Measurements from ENCODE around the gene MBL2. TPM values are rescaled to one million over a fixed set of nuclear protein-coding genes. Genes with fewer than 3 reads are reported as not detected.

The MBL2 gene
- 100 to 1,000 TPM in 1 of 2 donors, 10 to 100 TPM in 1; 36.2 to 222 TPM for total RNA-seq
- polyA plus RNA-seq, result 100 to 1,000 TPM in 1 of 2 donors, 10 to 100 TPM in 1; 80.8 to 128 TPM

GRCh38 chr10:52772623-52773022, at the start of gene MBL2:
MBL2 (minus strand) TSS chr10:52772784; CDS start chr10:52771635, 1,149 bp downstream.
- WGBS, result 40% methylated on average over 3 of the region's 3 CpGs
- H3K9me3 ChIP-seq (ENCODE audit: control insufficient read depth in 4 of 4, low read length in 3 of 4), result no peaks in the 10 kb centered on the region

GRCh38 chr10:52820309-52820708, 47.7 kb upstream of the MBL2 start:
- Histone ChIP-seq H3K9ac (ENCODE audit: low read depth in 1 of 2, low read length in 2 of 2) (no peak overlapping the region), H3K4me3 (ENCODE audit: low read depth in 1 of 3, low read length in 3 of 3) (no peak overlapping the region), H3K9me3 (ENCODE audit: control insufficient read depth in 4 of 4, low read length in 3 of 4) (no peaks in the 10 kb centered on the region), H3K36me3 (ENCODE audit: control insufficient read depth in 4 of 4, insufficient read depth in 3 of 4, low read depth in 1 of 4, low read length in 3 of 4) (no peaks in the 10 kb centered on the region), H3K27ac (ENCODE audit: low read depth in 1 of 2, low read length in 2 of 2) (no peak overlapping the region), H3K4me1 (ENCODE audit: control insufficient read depth in 4 of 4, insufficient read depth in 4 of 4, low read length in 3 of 4) (no peaks in the 10 kb centered on the region), H3K27me3 (ENCODE audit: control insufficient read depth in 4 of 4, insufficient read depth in 4 of 4, low read length in 3 of 4) (no peaks in the 10 kb centered on the region)
- 82% methylated on average over 1 of the region's 1 CpG for WGBS
- TF ChIP-seq GABPA (IDR thresholded peaks at IDR 0.05 in 1 of 2, conservative IDR thresholded peaks at IDR 0.05 in 1 of 2) (no peak), HNF4A (conservative IDR thresholded peaks at IDR 0.05) (no peak), ZBTB33 (IDR thresholded peaks at IDR 0.05) (no peak), RAD21 (IDR thresholded peaks at IDR 0.05) (no peak), REST (IDR thresholded peaks at IDR 0.05) (no peak), RXRA (IDR thresholded peaks at IDR 0.05) (no peak), TAF1 (conservative IDR thresholded peaks at IDR 0.05) (no peak), MAX (IDR thresholded peaks at IDR 0.05) (no peak), HNF4G (IDR thresholded peaks at IDR 0.05) (no peak), EGR1 (IDR thresholded peaks at IDR 0.05; ENCODE audit: low read depth in 2 of 2) (no peak), SP1 (IDR thresholded peaks at IDR 0.05) (no peak), ATF3 (IDR thresholded peaks at IDR 0.05) (no peak)
- no peak for DNase-seq (ENCODE audit: low spot score)

More at GRCh38 chr10:52772623-52773022, at the start of gene MBL2:
- DNase-seq (ENCODE audit: low spot score), result no peak
- no peaks in the 10 kb centered on the region for H3K27me3 ChIP-seq (ENCODE audit: control insufficient read depth in 4 of 4, insufficient read depth in 4 of 4, low read length in 3 of 4)
- H3K4me3 ChIP-seq (ENCODE audit: low read depth in 1 of 3, low read length in 3 of 3), result peak within 1 kb of the TSS; percentile 47 to 62 (median 54)
- H3K36me3 ChIP-seq (ENCODE audit: control insufficient read depth in 4 of 4, insufficient read depth in 3 of 4, low read depth in 1 of 4, low read length in 3 of 4), result no peaks in the 10 kb centered on the region
- peaks cover 12 to 86% (median 64%) of the 10 kb centered on the region in 4 donors for H3K4me1 ChIP-seq (ENCODE audit: control insufficient read depth in 4 of 4, insufficient read depth in 4 of 4, low read length in 3 of 4)
- H3K27ac ChIP-seq (ENCODE audit: low read depth in 1 of 2, low read length in 2 of 2), result peak within 1 kb of the TSS; percentile 63 to 77
- TF ChIP-seq FOXA2 (IDR thresholded peaks at IDR 0.05) (peak; percentile 10), SP1 (IDR thresholded peaks at IDR 0.05) (peak; percentile 29), CTCF (IDR thresholded peaks at IDR 0.05; ENCODE audit: low read depth, low read length, missing input control) (no peak), MAX (IDR thresholded peaks at IDR 0.05) (no peak), RAD21 (IDR thresholded peaks at IDR 0.05) (no peak), ATF3 (IDR thresholded peaks at IDR 0.05) (no peak), YY1 (IDR thresholded peaks at IDR 0.05) (peak; percentile 17), EGR1 (IDR thresholded peaks at IDR 0.05; ENCODE audit: low read depth in 2 of 2) (no peak), JUND (IDR thresholded peaks at IDR 0.05) (peak in 1 of 2 donors; percentile 11), TAF1 (conservative IDR thresholded peaks at IDR 0.05) (peak; percentile 92), RXRA (IDR thresholded peaks at IDR 0.05) (peak; percentile 77 to 78), HNF4A (conservative IDR thresholded peaks at IDR 0.05) (peak; percentile 17 to 42)
- peak within 1 kb of the TSS; percentile 50 to 57 for H3K9ac ChIP-seq (ENCODE audit: low read depth in 1 of 2, low read length in 2 of 2)
